ENCODE results near the gene SIRPB2. TPM values are rescaled to one million over a fixed set of nuclear protein-coding genes. Genes with fewer than 3 reads are reported as not detected.

Gene SIRPB2
- total and polyA plus RNA-seq, 2 of the 8 experiments (the other 6 are each of a cell fraction or from before 2014, with no cell fraction given) = 0.28 TPM; not detected in 1

DNA sequence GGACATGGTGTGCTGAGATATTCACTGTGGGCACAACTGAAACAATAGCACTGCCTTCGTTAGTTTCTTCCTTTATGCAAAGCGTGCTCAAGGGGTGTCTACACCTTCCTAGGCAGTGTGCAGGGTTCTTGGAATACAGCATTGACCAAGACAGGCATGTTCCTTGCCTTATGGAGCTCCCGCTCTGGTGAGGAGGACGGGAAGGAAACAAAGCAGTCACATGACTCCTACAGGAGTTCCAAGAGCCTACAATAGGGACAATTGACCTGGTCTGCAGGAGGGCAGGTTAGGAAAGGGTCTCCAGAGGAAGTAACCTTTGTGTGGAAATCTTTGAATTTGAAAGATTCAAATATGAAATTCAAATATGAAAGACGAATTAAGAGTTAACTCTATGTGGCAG, 25.8 kb upstream of the SIRPB2 start:
- ChIA-PET POLR2A (ENCODE audit: partially characterized antibody) (interaction anchor here (0.6 to 1.7 kb wide), 2 partner anchors 13 to 16 kb away, joined by 3 to 4 read pairs; no protein-coding TSS in a partner anchor), CTCF (ENCODE audit: partially characterized antibody) (interaction anchor here (1.4 to 1.6 kb wide), 2 partner anchors 8 to 13 kb away, joined by 4 to 6 read pairs; no protein-coding TSS in a partner anchor)
- H3K27me3 ChIP-seq (replicated peaks in 1 of 4; ENCODE audit: control insufficient read depth in 3 of 4, extremely low read depth in 1 of 4, insufficient read depth in 3 of 4, low read length in 3 of 4) = peaks cover 0 to 3% (median 0%) of the 10 kb centered on the region in 4 experiments; a peak in 2 of 7 replicates

More for the DNA sequence above, 25.8 kb upstream of the SIRPB2 start:
- Histone ChIP-seq H3K23ac (ENCODE audit: insufficient read length) (no peak overlapping the region), H3K79me2 (ENCODE audit: control insufficient read depth in 1 of 2, insufficient read depth in 2 of 2, low read length in 2 of 2) (no peaks in the 10 kb centered on the region), H3K9me3 (ENCODE audit: insufficient read depth in 2 of 2, low read depth in 1 of 2, low read length in 1 of 2) (no peaks in the 10 kb centered on the region), H3K27ac (ENCODE audit: low read depth, low read length) (no peak overlapping the region), H2BK20ac (ENCODE audit: low read length) (no peak overlapping the region), H3K18ac (ENCODE audit: extremely low read depth, low read length) (no peak overlapping the region), H4K20me1 (replicated peaks in 1 of 2; ENCODE audit: control insufficient read depth in 1 of 2, insufficient read depth in 2 of 2, low read length in 2 of 2) (no peaks in the 10 kb centered on the region), H3K4ac (replicated peaks; ENCODE audit: insufficient read length, low read depth, low read length) (no peak overlapping the region), H3K79me1 (ENCODE audit: low read depth, low read length) (no peaks in the 10 kb centered on the region), H2AK5ac (ENCODE audit: low read depth, low read length) (no peak overlapping the region), H2BK12ac (ENCODE audit: low read depth, low read length) (no peak overlapping the region), H4K5ac (ENCODE audit: insufficient read length, low read depth, low read length) (no peak overlapping the region), H2AFZ (ENCODE audit: low read length) (peak overlapping the region; percentile 84; the same call in 1 of the 2 replicates), H3K4me1 (replicated peaks in 1 of 4; ENCODE audit: control insufficient read depth in 3 of 4, insufficient read depth in 4 of 4, low read length in 3 of 4) (peaks cover 0 to 5% (median 0%) of the 10 kb centered on the region in 4 experiments; a peak in 2 of 7 replicates), H3K4me3 (ENCODE audit: extremely low read depth in 1 of 4, insufficient read depth in 2 of 4, low read depth in 3 of 4, low read length in 4 of 4) (no peak overlapping the region), H3K9ac (replicated peaks in 1 of 4; ENCODE audit: extremely low read depth in 1 of 4, low read depth in 3 of 4, low read length in 3 of 4) (no peak overlapping the region), H3K36me3 (ENCODE audit: control insufficient read depth in 2 of 4, insufficient read depth in 4 of 4, low read length in 3 of 4) (no peaks in the 10 kb centered on the region), H2BK15ac (ENCODE audit: low read length) (no peak overlapping the region), H3K4me2 (ENCODE audit: insufficient read depth in 1 of 2, low read depth in 2 of 2, low read length in 2 of 2) (no peak overlapping the region), H4K8ac (ENCODE audit: extremely low read depth, insufficient read depth, low read length) (no peak overlapping the region), H2BK120ac (replicated peaks; ENCODE audit: low read depth, low read length) (no peak overlapping the region), H4K91ac (replicated peaks; ENCODE audit: insufficient read length, low read length) (no peak overlapping the region), H3K56ac (replicated peaks; ENCODE audit: insufficient read length, low read depth, low read length) (no peak overlapping the region), H3K23me2 (ENCODE audit: low read depth, low read length) (no peaks in the 10 kb centered on the region; the same call in 1 of the 2 replicates), H3K14ac (ENCODE audit: insufficient read length) (no peak overlapping the region), H2BK5ac (ENCODE audit: low read depth, low read length) (no peak overlapping the region)
- FAIRE-seq (no peak), DNase-seq (ENCODE audit: low read depth in 1 of 2, low spot score in 2 of 2) (no peak)
- TF ChIP-seq RXRA (IDR thresholded peaks at IDR 0.05; ENCODE audit: insufficient read depth, low read depth, low read length) (no peak), POU5F1 (IDR thresholded peaks at IDR 0.05; ENCODE audit: low read depth, low read length) (no peak), NRF1 (IDR thresholded peaks at IDR 0.05; ENCODE audit: low read depth, low read length) (no peak), CBX5 (IDR thresholded peaks at IDR 0.05; ENCODE audit: low read depth, low read length) (no peak)
- TF ChIP-seq, protein P1, sequence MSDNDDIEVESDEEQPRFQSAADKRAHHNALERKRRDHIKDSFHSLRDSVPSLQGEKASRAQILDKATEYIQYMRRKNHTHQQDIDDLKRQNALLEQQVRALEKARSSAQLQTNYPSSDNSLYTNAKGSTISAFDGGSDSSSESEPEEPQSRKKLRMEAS (IDR thresholded peaks at IDR 0.05) = no peak
- WGBS, 2 experiments (ENCODE audit: extremely low coverage in 1 of 2, insufficient coverage in 1 of 2, insufficient read length in 1 of 2, insufficient replicate concordance in 2 of 2, low coverage in 1 of 2, low lambda C conversion rate in 2 of 2, missing lambda C conversion rate in 1 of 2) = 85% methylated on average over 5 of the region's 5 CpGs; no CpG with 5 or more reads in 1 of the 2 experiments

All from H1 (cell line).